ENCODE measurements around the gene MYO6.

The MYO6 gene

GRCh38 chr6:75775219-75775618 is 26.2 kb downstream of the MYO6 start:
- Histone ChIP-seq H3K36me3 (replicated peaks in 1 of 2; ENCODE audit: control insufficient read depth in 2 of 2, insufficient read depth in 2 of 2, low read length in 2 of 2) (peaks cover 0 to 3% of the 10 kb centered on the region in 2 donors), H3K79me1 (ENCODE audit: low read depth, low read length) (no peaks in the 10 kb centered on the region), H3K27ac (replicated peaks; ENCODE audit: low read length) (no peak overlapping the region), H4K8ac (ENCODE audit: low read depth, low read length) (no peak overlapping the region), H3K4me2 (ENCODE audit: insufficient read depth, low read length, poor library complexity, severe bottlenecking) (no peak overlapping the region), H3K4me1 (ENCODE audit: control insufficient read depth in 2 of 2, insufficient read depth in 1 of 2, low read depth in 1 of 2, low read length in 2 of 2) (peaks cover 0 to 3% of the 10 kb centered on the region in 2 donors), H2BK120ac (ENCODE audit: low read depth, low read length) (no peak overlapping the region), H2BK12ac (ENCODE audit: low read length) (no peak overlapping the region), H3K23ac (ENCODE audit: low read depth, low read length, poor library complexity) (no peak overlapping the region), H3K4me3 (ENCODE audit: low read length in 2 of 2) (no peak overlapping the region), H3K4ac (ENCODE audit: low read length) (no peak overlapping the region), H2AFZ (ENCODE audit: low read length) (no peak overlapping the region), H3K9me3 (replicated peaks in 1 of 2; ENCODE audit: control insufficient read depth in 2 of 2, insufficient read depth in 1 of 2, low read depth in 1 of 2, low read length in 2 of 2) (no peaks in the 10 kb centered on the region), H3K9ac (ENCODE audit: low read depth, low read length, poor library complexity) (no peak overlapping the region), H3K27me3 (ENCODE audit: control insufficient read depth in 3 of 3, insufficient read depth in 3 of 3, low read depth in 1 of 3, low read length in 3 of 3) (no peaks in the 10 kb centered on the region), H3K18ac (ENCODE audit: low read length) (no peak overlapping the region), H2BK5ac (ENCODE audit: low read length) (no peak overlapping the region), H2BK15ac (ENCODE audit: low read length) (no peak overlapping the region), H2AK5ac (ENCODE audit: low read depth, low read length) (no peak overlapping the region), H4K91ac (ENCODE audit: low read depth, low read length, poor library complexity) (no peak overlapping the region), H3K14ac (ENCODE audit: low read length) (no peak overlapping the region)
- DNase-seq (ENCODE audit: low spot score) = no peak
- no CpG with 5 or more reads among the region's 3 CpGs for WGBS, 2 donors (ENCODE audit: extremely low coverage in 2 of 2, insufficient read length in 2 of 2, insufficient replicate concordance in 1 of 2)

GRCh38 chr6:75776461-75776860 is 27.4 kb downstream of the MYO6 start:
- Histone ChIP-seq H3K79me1 (ENCODE audit: low read depth, low read length) (no peaks in the 10 kb centered on the region), H3K4me3 (ENCODE audit: low read length in 2 of 2) (no peak overlapping the region), H3K36me3 (replicated peaks in 1 of 2; ENCODE audit: control insufficient read depth in 2 of 2, insufficient read depth in 2 of 2, low read length in 2 of 2) (peaks cover 0 to 3% of the 10 kb centered on the region in 2 donors), H4K91ac (ENCODE audit: low read depth, low read length, poor library complexity) (no peak overlapping the region), H3K14ac (ENCODE audit: low read length) (no peak overlapping the region), H3K27ac (replicated peaks; ENCODE audit: low read length) (no peak overlapping the region), H2AFZ (ENCODE audit: low read length) (no peak overlapping the region), H2AK5ac (ENCODE audit: low read depth, low read length) (no peak overlapping the region), H3K9me3 (replicated peaks in 1 of 2; ENCODE audit: control insufficient read depth in 2 of 2, insufficient read depth in 1 of 2, low read depth in 1 of 2, low read length in 2 of 2) (no peaks in the 10 kb centered on the region), H2BK120ac (ENCODE audit: low read depth, low read length) (no peak overlapping the region), H3K27me3 (ENCODE audit: control insufficient read depth in 3 of 3, insufficient read depth in 3 of 3, low read depth in 1 of 3, low read length in 3 of 3) (no peaks in the 10 kb centered on the region), H2BK15ac (ENCODE audit: low read length) (no peak overlapping the region), H3K18ac (ENCODE audit: low read length) (no peak overlapping the region), H3K9ac (ENCODE audit: low read depth, low read length, poor library complexity) (no peak overlapping the region), H2BK5ac (ENCODE audit: low read length) (no peak overlapping the region), H3K4me1 (ENCODE audit: control insufficient read depth in 2 of 2, insufficient read depth in 1 of 2, low read depth in 1 of 2, low read length in 2 of 2) (peaks cover 1 to 3% of the 10 kb centered on the region in 2 donors), H2BK12ac (ENCODE audit: low read length) (no peak overlapping the region), H3K4ac (ENCODE audit: low read length) (no peak overlapping the region), H3K4me2 (ENCODE audit: insufficient read depth, low read length, poor library complexity, severe bottlenecking) (no peak overlapping the region), H3K23ac (ENCODE audit: low read depth, low read length, poor library complexity) (no peak overlapping the region), H4K8ac (ENCODE audit: low read depth, low read length) (no peak overlapping the region)
- DNase-seq (ENCODE audit: low spot score) = no peak
- no CpG with 5 or more reads among the region's 2 CpGs for WGBS, 2 donors (ENCODE audit: extremely low coverage in 2 of 2, insufficient read length in 2 of 2, insufficient replicate concordance in 1 of 2)

GRCh38 chr6:75778757-75779156 is 29.7 kb downstream of the MYO6 start:
- no peaks in the 10 kb centered on the region for H3K9me3 ChIP-seq (replicated peaks in 1 of 2; ENCODE audit: control insufficient read depth in 2 of 2, insufficient read depth in 1 of 2, low read depth in 1 of 2, low read length in 2 of 2)
- no peak overlapping the region for H3K4me2 ChIP-seq (ENCODE audit: insufficient read depth, low read length, poor library complexity, severe bottlenecking)
- H4K91ac ChIP-seq (ENCODE audit: low read depth, low read length, poor library complexity) = no peak overlapping the region
- H3K4me3 ChIP-seq (ENCODE audit: low read length in 2 of 2) = no peak overlapping the region
- no peak overlapping the region for H4K8ac ChIP-seq (ENCODE audit: low read depth, low read length)
- no peaks in the 10 kb centered on the region for H3K27me3 ChIP-seq (ENCODE audit: control insufficient read depth in 3 of 3, insufficient read depth in 3 of 3, low read depth in 1 of 3, low read length in 3 of 3)
- H3K23ac ChIP-seq (ENCODE audit: low read depth, low read length, poor library complexity) = no peak overlapping the region
- no peak overlapping the region for H3K9ac ChIP-seq (ENCODE audit: low read depth, low read length, poor library complexity)
- H2AK5ac ChIP-seq (ENCODE audit: low read depth, low read length) = no peak overlapping the region
- peaks cover 1 to 3% of the 10 kb centered on the region in 2 donors for H3K4me1 ChIP-seq (ENCODE audit: control insufficient read depth in 2 of 2, insufficient read depth in 1 of 2, low read depth in 1 of 2, low read length in 2 of 2)
- H2BK120ac ChIP-seq (ENCODE audit: low read depth, low read length) = no peak overlapping the region
- H3K79me1 ChIP-seq (ENCODE audit: low read depth, low read length) = no peaks in the 10 kb centered on the region
- H3K27ac ChIP-seq (replicated peaks; ENCODE audit: low read length) = no peak overlapping the region
- no peak overlapping the region for H3K14ac ChIP-seq (ENCODE audit: low read length)
- no peak overlapping the region for H3K18ac ChIP-seq (ENCODE audit: low read length)
- H2BK12ac ChIP-seq (ENCODE audit: low read length) = no peak overlapping the region
- no peak overlapping the region for H2BK15ac ChIP-seq (ENCODE audit: low read length)
- no peak overlapping the region for H2BK5ac ChIP-seq (ENCODE audit: low read length)
- no peak overlapping the region for H3K4ac ChIP-seq (ENCODE audit: low read length)
- no peak overlapping the region for H2AFZ ChIP-seq (ENCODE audit: low read length)
- no CpG with 5 or more reads among the region's 4 CpGs for WGBS, 2 donors (ENCODE audit: extremely low coverage in 2 of 2, insufficient read length in 2 of 2, insufficient replicate concordance in 1 of 2)
- peaks cover 0 to 3% of the 10 kb centered on the region in 2 donors for H3K36me3 ChIP-seq (replicated peaks in 1 of 2; ENCODE audit: control insufficient read depth in 2 of 2, insufficient read depth in 2 of 2, low read length in 2 of 2)
- DNase-seq (ENCODE audit: low spot score) = no peak

- Histone ChIP-seq H3K27ac (replicated peaks; ENCODE audit: low read length) (no peak overlapping the region), H2BK5ac (ENCODE audit: low read length) (no peak overlapping the region), H3K27me3 (ENCODE audit: control insufficient read depth in 3 of 3, insufficient read depth in 3 of 3, low read depth in 1 of 3, low read length in 3 of 3) (no peaks in the 10 kb centered on the region), H3K4me2 (ENCODE audit: insufficient read depth, low read length, poor library complexity, severe bottlenecking) (no peak overlapping the region), H2BK120ac (ENCODE audit: low read depth, low read length) (no peak overlapping the region), H3K9me3 (replicated peaks in 1 of 2; ENCODE audit: control insufficient read depth in 2 of 2, insufficient read depth in 1 of 2, low read depth in 1 of 2, low read length in 2 of 2) (no peaks in the 10 kb centered on the region), H2BK15ac (ENCODE audit: low read length) (no peak overlapping the region), H3K4ac (ENCODE audit: low read length) (no peak overlapping the region), H3K4me1 (ENCODE audit: control insufficient read depth in 2 of 2, insufficient read depth in 1 of 2, low read depth in 1 of 2, low read length in 2 of 2) (peaks cover 0 to under 1% of the 10 kb centered on the region in 2 donors), H2BK12ac (ENCODE audit: low read length) (no peak overlapping the region), H3K36me3 (replicated peaks in 1 of 2; ENCODE audit: control insufficient read depth in 2 of 2, insufficient read depth in 2 of 2, low read length in 2 of 2) (no peaks in the 10 kb centered on the region), H2AK5ac (ENCODE audit: low read depth, low read length) (no peak overlapping the region), H3K9ac (ENCODE audit: low read depth, low read length, poor library complexity) (no peak overlapping the region), H3K79me1 (ENCODE audit: low read depth, low read length) (no peaks in the 10 kb centered on the region), H3K14ac (ENCODE audit: low read length) (no peak overlapping the region), H3K23ac (ENCODE audit: low read depth, low read length, poor library complexity) (no peak overlapping the region), H3K4me3 (ENCODE audit: low read length in 2 of 2) (no peak overlapping the region), H2AFZ (ENCODE audit: low read length) (no peak overlapping the region), H3K18ac (ENCODE audit: low read length) (no peak overlapping the region), H4K91ac (ENCODE audit: low read depth, low read length, poor library complexity) (no peak overlapping the region), H4K8ac (ENCODE audit: low read depth, low read length) (no peak overlapping the region)
- DNase-seq (ENCODE audit: low spot score) = no peak
- WGBS, 2 donors (ENCODE audit: extremely low coverage in 2 of 2, insufficient read length in 2 of 2, insufficient replicate concordance in 1 of 2) = no CpG with 5 or more reads among the region's 2 CpGs
Measured at GRCh38 chr6:75786152-75786551, 37.1 kb downstream of the MYO6 start.
